Upper lobe of left lung (tissue), 6 donors: ENCODE measurements around the gene CYSRT1. TPM values are rescaled to one million over a fixed set of nuclear protein-coding genes. Genes with fewer than 3 reads are reported as not detected.
A peak's percentile ranks its signal among the peaks of the same experiment; 100 is the strongest.
"Not testable (repeated sequence)": the region's sequence is repeated elsewhere in the genome, so short reads cannot be mapped to it uniquely, and the experiment has no call there.

Source experiments
- ATAC-seq, 2 donors: fragments of 200-7000 bp; cut with Tn5 transposase; one replicate each; pipeline ENCODE4 v1.9.1; 2022; ENCODE audit warnings: mild to moderate bottlenecking in 2 of 2, moderate library complexity in 2 of 2; ENCODE audit not compliant: low FRiP score in 2 of 2
- DNase-seq, 2 donors: peaks; one replicate each; pipeline ENCODE4 v3.0.0-alpha.2; 2019 to 2020
- H3K27ac ChIP-seq, 4 donors: fragments of 200-600 bp; sonication (generic); one replicate each; pipeline ENCODE4 v1.5.1; 2016 to 2019
- H3K27me3 ChIP-seq, 4 donors: fragments of 200-600 bp; sonication (generic); one replicate each; pipeline ENCODE4 v1.5.1; 2017 to 2019
- H3K36me3 ChIP-seq, 4 donors: fragments of 200-600 bp; sonication (generic); one replicate each; pipeline ENCODE4 v1.5.1; 2016 to 2019
- H3K4me1 ChIP-seq, 4 donors: fragments of 200-600 bp; sonication (generic); one replicate each; pipeline ENCODE4 v1.5.1; 2018 to 2019
- H3K4me3 ChIP-seq, 4 donors: fragments of 200-600 bp; sonication (generic); one replicate each; pipeline ENCODE4 v1.5.1; 2017 to 2019; ENCODE audit warnings: mild to moderate bottlenecking in 2 of 4, moderate library complexity in 1 of 4
- H3K9me3 ChIP-seq, 4 donors: fragments of 200-600 bp; sonication (generic); one replicate each; pipeline ENCODE4 v1.5.1; 2018 to 2019
- EP300 ChIP-seq, 4 donors: sonication (generic); formaldehyde crosslinking; IDR thresholded peaks; one replicate each; pipeline ENCODE4 v1.5.1; 2017; ENCODE audit warnings: antibody characterized with exemption in 4 of 4, control low read depth in 2 of 4
- POLR2A ChIP-seq, 4 donors: fragments of 450-650 bp; IDR thresholded peaks; one replicate each; pipeline ENCODE4 v1.5.1; 2016 to 2017; ENCODE audit warnings: antibody characterized with exemption in 4 of 4, mild to moderate bottlenecking in 2 of 4
- POLR2AphosphoS5 ChIP-seq, 2 donors: sonication (generic); formaldehyde crosslinking; IDR thresholded peaks; one replicate each; pipeline ENCODE4 v1.5.1; 2017; ENCODE audit warnings: antibody characterized with exemption in 2 of 2
- WGBS, 2 donors: methylation state at CpG; one replicate each; pipeline ENCODE4 v1.1.5; 2017 to 2018; 5-methylcytosine and 5-hydroxymethylcytosine counted together
- total RNA-seq, 6 donors: library from RNA; depleted of rRNA in 4 of 6; stranded (reverse); fragments of >200 nt in 4 of 6; gene quantifications; one replicate each; pipeline versions ENCODE4 v1.1.0 to v1.2.1, GENCODE V29; 2016 to 2021
- TF ChIP-seq, protein P1 (sequence below), 6 experiments: fragments of 450-650 bp in 4 of 6; fragments of 200-600 bp in 2 of 6; sonication (generic) in 2 of 6; IDR thresholded peaks; one replicate each; pipeline ENCODE4 v1.5.1; 2016 to 2019; ENCODE audit warnings: antibody characterized with exemption in 6 of 6
- donor health status: DM: no; HTN: no; CAD: no; lungs with moderate emphysema.
- donor health status: DM: no; HTN: yes; CAD: no; lungs with severe emphysema.

Gene CYSRT1
- total RNA-seq, 6 donors from 2014 or later: 0.20 to 2.0 (median 0.97) TPM; not detected in 1

DNA sequence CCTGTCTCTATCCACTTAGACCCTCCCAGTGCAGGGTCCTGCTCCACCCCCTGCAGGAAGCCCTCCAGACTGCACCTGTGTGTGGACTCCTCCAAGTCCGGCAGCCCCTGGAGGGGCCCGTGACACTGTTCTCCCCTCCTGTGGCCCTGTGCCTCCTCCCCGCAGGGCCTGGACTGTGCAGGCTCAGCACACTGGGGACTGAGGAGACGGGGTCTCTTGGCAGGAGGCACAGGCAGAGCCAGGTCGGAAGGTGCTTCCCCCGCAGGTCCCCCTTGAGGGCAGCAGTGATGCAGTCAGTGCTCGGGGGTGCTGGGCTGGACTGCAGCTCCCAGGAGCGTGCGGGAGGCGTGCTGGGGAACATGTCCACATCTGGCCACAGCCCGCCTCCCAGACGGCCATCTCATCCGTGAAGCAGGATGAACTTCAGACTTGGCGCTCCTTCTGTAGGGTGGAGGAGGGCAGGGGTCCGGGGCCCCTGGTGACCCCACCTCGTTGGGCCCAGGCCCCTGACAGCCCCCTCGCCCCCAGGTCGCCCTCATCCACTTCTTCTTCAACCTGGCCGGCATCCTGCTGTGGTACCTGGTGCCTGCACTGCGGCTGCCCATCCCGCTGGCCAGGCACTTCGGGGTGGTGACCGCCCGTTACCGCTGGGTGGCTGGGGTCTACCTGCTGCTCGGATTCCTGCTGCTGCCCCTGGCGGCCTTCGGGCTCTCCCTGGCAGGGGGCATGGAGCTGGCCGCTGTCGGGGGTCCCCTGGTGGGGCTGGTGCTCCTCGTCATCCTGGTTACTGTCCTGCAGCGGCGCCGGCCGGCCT, 10.7 kb downstream of the CYSRT1 start:
- H3K4me1 ChIP-seq: peaks cover 23 to 52% (median 30%) of the 10 kb centered on the region in 4 donors
- H3K36me3 ChIP-seq: no peaks in the 10 kb centered on the region
- TF ChIP-seq EP300 (IDR thresholded peaks at IDR 0.05): no peak
- TF ChIP-seq POLR2A (IDR thresholded peaks at IDR 0.05): no peak
- TF ChIP-seq POLR2AphosphoS5 (IDR thresholded peaks at IDR 0.05): no peak
- TF ChIP-seq, protein P1, sequence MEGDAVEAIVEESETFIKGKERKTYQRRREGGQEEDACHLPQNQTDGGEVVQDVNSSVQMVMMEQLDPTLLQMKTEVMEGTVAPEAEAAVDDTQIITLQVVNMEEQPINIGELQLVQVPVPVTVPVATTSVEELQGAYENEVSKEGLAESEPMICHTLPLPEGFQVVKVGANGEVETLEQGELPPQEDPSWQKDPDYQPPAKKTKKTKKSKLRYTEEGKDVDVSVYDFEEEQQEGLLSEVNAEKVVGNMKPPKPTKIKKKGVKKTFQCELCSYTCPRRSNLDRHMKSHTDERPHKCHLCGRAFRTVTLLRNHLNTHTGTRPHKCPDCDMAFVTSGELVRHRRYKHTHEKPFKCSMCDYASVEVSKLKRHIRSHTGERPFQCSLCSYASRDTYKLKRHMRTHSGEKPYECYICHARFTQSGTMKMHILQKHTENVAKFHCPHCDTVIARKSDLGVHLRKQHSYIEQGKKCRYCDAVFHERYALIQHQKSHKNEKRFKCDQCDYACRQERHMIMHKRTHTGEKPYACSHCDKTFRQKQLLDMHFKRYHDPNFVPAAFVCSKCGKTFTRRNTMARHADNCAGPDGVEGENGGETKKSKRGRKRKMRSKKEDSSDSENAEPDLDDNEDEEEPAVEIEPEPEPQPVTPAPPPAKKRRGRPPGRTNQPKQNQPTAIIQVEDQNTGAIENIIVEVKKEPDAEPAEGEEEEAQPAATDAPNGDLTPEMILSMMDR (IDR thresholded peaks at IDR 0.05): no peak
- H3K9me3 ChIP-seq: no peaks in the 10 kb centered on the region
- ATAC-seq: no peak
- DNase-seq: peak in 1 of 2 donors; percentile 82
- peak overlapping the region in 3 of 4 donors; percentile 3 to 29 (median 21) for H3K4me3 ChIP-seq
- no peak overlapping the region for H3K27ac ChIP-seq
- H3K27me3 ChIP-seq: peaks cover 0 to 14% (median 3%) of the 10 kb centered on the region in 4 donors
- 64 to 75% methylated on average over 3 to 20 of the region's 35 CpGs for WGBS, 2 donors

DNA sequence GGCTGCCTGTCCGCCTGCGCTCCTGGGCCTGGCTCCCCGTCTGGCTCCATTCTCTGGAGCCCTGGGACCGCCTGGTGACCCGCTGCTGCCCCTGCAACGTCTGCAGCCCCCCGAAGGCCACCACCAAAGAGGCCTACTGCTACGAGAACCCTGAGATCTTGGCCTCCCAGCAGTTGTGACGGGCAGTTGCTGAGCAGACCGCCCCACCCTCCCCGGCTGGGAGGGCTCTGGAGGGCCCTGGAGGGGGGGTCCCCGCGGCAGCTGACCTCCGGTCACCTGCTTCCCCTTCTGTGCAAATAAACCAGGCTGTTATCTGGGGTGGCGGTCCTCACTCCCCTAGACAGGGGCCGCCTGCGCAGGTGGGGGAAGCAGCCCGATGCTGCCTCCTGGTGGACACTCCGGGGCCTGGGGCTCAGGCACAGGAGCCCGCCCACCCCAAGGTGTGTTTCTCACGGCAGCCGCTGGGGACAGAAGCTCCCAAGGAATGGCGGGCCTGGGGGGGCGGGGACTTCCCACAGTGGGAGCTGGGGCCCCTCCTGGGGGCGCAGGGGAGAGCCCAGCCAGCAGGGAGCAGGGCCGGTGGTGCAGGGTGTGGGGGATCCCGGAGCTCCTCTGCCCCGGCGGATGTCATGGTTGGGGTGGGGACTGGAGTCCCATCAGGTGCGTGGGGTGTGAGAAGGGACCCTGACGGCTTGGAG, 11.4 kb downstream of the CYSRT1 start:
- H3K9me3 ChIP-seq: no peaks in the 10 kb centered on the region
- peaks cover 23 to 52% (median 30%) of the 10 kb centered on the region in 4 donors for H3K4me1 ChIP-seq
- ATAC-seq (peak; percentile 62 to 81), DNase-seq (peak; percentile 94)
- 7 to 20% methylated on average over 1 to 18 of the region's 31 CpGs for WGBS, 2 donors
- H3K4me3 ChIP-seq: peak overlapping the region in 3 of 4 donors; percentile 3 to 29 (median 21)
- peak overlapping the region in 1 of 4 donors; percentile 64 for H3K27ac ChIP-seq
- H3K27me3 ChIP-seq: peaks cover 0 to 14% (median 3%) of the 10 kb centered on the region in 4 donors
- H3K36me3 ChIP-seq: no peaks in the 10 kb centered on the region
- no peak for TF ChIP-seq POLR2A (IDR thresholded peaks at IDR 0.05)
- no peak for TF ChIP-seq EP300 (IDR thresholded peaks at IDR 0.05)
- TF ChIP-seq, protein P1 (IDR thresholded peaks at IDR 0.05): peak; percentile 99 to 100 (median 99)

DNA sequence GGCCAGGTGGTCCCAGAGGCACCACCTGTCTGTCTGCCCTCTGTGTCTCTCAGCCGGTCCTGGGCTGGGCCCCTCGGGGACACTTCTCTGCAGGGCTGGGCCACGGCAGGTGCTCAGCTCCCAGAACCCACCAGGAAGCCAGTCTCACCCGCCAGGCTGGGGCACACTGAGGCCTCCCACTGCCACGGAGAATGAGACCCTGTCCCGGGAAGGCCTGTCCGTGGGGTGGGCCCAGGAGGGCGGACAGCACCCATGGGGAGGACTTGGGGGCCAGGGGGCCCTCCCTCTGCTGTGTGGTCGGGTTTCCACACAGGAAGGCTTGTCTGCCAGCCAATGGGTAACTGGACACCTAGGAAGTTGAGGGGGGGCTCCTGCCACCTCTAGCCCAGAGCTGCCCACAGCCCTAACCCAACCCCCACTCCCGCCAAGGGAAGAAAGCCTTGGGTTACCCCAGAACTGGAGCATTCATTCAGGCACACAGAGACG, 12.0 kb downstream of the CYSRT1 start:
- DNase-seq: no peak
- Histone ChIP-seq H3K27me3 (peaks cover 0 to 13% (median 3%) of the 10 kb centered on the region in 4 donors), H3K36me3 (peaks cover 0 to 4% (median 2%) of the 10 kb centered on the region in 4 donors), H3K27ac (peak overlapping the region in 1 of 4 donors; percentile 64), H3K4me1 (peaks cover 24 to 56% (median 31%) of the 10 kb centered on the region in 4 donors), H3K4me3 (peak overlapping the region in 3 of 4 donors; percentile 3 to 29 (median 21)), H3K9me3 (no peaks in the 10 kb centered on the region)
- ATAC-seq: no peak
- TF ChIP-seq EP300 (IDR thresholded peaks at IDR 0.05) (no peak), POLR2AphosphoS5 (IDR thresholded peaks at IDR 0.05) (no peak), POLR2A (IDR thresholded peaks at IDR 0.05) (no peak)
- TF ChIP-seq, protein P1 (IDR thresholded peaks at IDR 0.05): no peak
- 25 to 44% methylated on average over 2 to 5 of the region's 11 CpGs for WGBS, 2 donors

DNA sequence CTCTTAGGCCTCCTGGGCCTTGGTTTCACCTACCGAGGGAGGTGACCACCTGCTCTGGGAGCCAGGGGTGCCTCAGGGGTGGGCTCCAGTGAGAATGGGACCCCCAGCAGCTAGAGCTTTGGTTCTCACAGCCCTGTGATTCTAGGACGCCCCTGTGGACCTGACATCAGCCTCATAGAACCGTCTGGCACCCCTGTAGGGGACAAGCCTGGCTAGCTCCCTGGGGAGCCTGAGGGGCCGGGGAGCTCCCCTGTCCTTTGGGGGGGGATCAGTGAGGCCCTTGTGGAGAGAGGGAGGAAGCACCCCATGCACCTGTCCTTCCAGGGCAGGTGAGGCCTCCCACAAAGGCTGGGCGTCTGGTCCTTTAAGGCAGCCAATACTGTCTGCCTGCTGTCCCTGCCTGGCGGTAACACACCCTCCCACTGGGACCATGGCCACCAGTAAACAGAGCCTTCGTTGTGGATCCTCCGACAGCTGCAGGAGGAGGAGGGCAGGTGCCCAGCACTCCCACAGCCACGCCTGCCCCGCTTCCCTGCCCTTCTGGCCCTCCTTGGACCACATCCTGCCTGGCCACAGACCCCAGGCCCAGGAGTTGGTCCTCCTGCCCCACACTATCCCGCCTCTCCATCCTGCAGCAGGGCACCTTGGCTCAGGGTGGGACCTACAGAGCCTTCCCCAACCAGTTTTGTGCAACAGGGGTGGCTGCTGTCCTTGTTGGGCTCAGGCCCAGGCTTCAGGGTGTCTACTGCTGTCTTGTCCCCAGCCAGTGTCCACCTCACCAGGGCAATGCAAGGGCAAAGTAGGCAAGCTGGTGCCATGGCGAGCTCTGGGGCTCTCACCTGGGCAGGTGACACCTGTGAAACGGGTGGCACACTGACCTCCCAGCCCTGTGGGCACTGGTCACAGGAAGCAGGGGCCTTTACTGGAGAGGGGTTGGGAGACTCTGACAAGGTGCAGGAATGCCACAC, 13.1 kb downstream of the CYSRT1 start:
- H3K4me1 ChIP-seq: peaks cover 34 to 66% (median 41%) of the 10 kb centered on the region in 4 donors
- peaks cover 0 to 10% (median 3%) of the 10 kb centered on the region in 4 donors for H3K27me3 ChIP-seq
- peaks cover 4 to 14% (median 12%) of the 10 kb centered on the region in 4 donors for H3K36me3 ChIP-seq
- no peak for ATAC-seq
- TF ChIP-seq, protein P1 (IDR thresholded peaks at IDR 0.05): no peak
- TF ChIP-seq POLR2AphosphoS5 (IDR thresholded peaks at IDR 0.05) (no peak), EP300 (IDR thresholded peaks at IDR 0.05) (no peak), POLR2A (IDR thresholded peaks at IDR 0.05) (no peak)
- 78 to 100% methylated on average over 1 to 12 of the region's 13 CpGs for WGBS, 2 donors
- no peak overlapping the region for H3K27ac ChIP-seq
- DNase-seq: peak in 1 of 2 donors; percentile 46
- H3K4me3 ChIP-seq: no peak overlapping the region
- H3K9me3 ChIP-seq: no peaks in the 10 kb centered on the region

DNA sequence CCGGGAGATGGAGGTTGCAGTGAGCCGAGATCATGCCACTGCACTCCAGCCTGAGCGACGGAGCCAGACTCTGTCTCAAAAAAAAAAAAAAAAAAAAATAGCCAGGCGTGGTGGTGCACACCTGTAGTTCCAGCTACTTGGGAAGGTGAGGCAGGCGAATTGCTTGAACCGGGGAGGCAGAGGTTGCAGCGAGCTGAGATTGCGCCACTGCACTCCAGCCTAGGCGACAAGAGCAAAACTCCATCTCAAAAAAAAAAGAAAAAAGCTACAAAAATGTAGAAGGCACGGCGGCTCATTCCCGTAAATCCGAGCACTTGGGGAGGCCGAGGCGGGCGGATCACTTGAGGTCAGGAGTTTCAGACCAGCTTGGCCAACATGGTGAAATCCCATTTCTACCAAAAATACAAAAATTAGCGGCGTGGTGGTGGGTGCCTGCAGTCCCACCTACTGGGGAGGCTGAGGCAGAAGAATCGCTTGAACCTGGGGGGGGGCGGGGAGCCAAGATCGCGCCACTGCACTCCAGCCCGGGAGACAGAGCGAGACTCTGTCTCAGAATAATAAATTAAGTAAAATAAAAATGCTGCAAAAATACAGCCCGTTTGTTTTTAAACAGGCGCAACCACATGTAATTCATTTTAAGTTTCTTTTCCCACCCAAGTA, 14.7 kb downstream of the CYSRT1 start:
- H3K27me3 ChIP-seq, ATAC-seq, H3K9me3 ChIP-seq, DNase-seq: not testable (repeated sequence)
- H3K36me3 ChIP-seq: peaks cover 9 to 23% (median 18%) of the 10 kb centered on the region in 4 donors
- peaks cover 38 to 83% (median 49%) of the 10 kb centered on the region in 4 donors for H3K4me1 ChIP-seq
- peak overlapping the region; percentile 60 to 89 (median 80) for H3K4me3 ChIP-seq
- peak overlapping the region; percentile 92 to 97 (median 96) for H3K27ac ChIP-seq
- WGBS, 2 donors: 48 to 50% methylated on average over 27 of the region's 27 CpGs
